Measurements from ENCODE around the gene NDRG4. TPM values are rescaled to one million over a fixed set of nuclear protein-coding genes. Genes with fewer than 3 reads are reported as not detected.

Gene NDRG4
- polyA plus RNA-seq, 1 donor from 2014 or later, result 507 TPM

Small RNA genes within 50 kb of the gene (small RNA-seq; reads per million reads assigned to genes)
- gene RNU6-103P (0 reads per million in 3 experiments), gene SNORA46 (889 to 1,021 (median 970) reads per million in 3 experiments), gene SNORA50A (0 reads per million in 3 experiments)

Other genes starting within 250 kb of the NDRG4 start
- gene PRSS54, start 205.1 kb upstream of the NDRG4 start, polyA plus RNA-seq, result not detected in 2 replicates
- 4.3 and 4.7 TPM in 2 replicates for gene GINS3, start 107.7 kb upstream of the NDRG4 start, polyA plus RNA-seq
- gene SETD6, start 15.4 kb downstream of the NDRG4 start, polyA plus RNA-seq, result 59.4 and 61.2 TPM in 2 replicates
- gene CNOT1, start 129.7 kb downstream of the NDRG4 start, polyA plus RNA-seq, result 52.9 and 66.2 TPM in 2 replicates
- 9.8 and 10.2 TPM in 2 replicates for gene SLC38A7, start 184.6 kb downstream of the NDRG4 start, polyA plus RNA-seq
- gene GOT2, start 234.2 kb downstream of the NDRG4 start, polyA plus RNA-seq, result 44.7 and 55.6 TPM in 2 replicates

Measured in neural cell (in vitro differentiated cells).